ENCODE results near the gene ARF3. TPM values are rescaled to one million over a fixed set of nuclear protein-coding genes. Genes with fewer than 3 reads are reported as not detected.

The ARF3 gene
- total and polyA plus RNA-seq, 9 of the 15 experiments (the other 6 are each of a cell fraction or from before 2014, with no cell fraction given) = 5.9 to 170 (median 64.4) TPM

DNA sequence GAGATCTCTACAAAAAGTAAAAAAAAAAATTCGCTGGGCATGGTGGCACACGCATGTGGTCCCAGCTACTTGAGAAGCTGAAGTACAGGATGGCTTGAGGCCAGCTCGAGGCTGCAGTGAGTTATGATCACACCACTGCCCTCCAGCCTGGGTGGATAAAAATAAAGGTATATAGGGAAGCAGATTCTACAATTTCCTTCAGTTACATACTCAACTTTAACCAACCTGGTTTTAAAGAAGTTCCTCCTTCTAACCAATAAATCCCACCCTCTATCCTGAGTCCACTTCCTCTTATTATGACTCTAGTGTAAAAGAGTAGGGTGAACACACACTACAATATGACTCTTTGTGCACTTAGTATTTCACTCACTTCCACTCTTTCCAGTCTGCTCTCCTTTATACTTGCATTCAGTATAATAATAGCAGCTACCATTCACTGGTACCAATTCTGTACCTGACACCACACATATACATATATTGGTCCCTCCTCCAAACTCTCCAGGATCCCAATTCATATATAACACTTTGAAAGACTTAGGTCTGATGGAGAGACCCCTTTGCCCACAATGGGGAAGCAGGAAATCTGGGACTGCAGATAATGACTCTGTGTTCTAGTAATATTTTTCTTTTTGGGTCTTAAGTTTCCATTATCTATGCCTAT is 2.3 kb downstream of the ARF3 start (continued):
- TF ChIP-seq RBBP5 (IDR thresholded peaks at IDR 0.05; ENCODE audit: borderline replicate concordance, insufficient read depth, low read length, poor library complexity, severe bottlenecking) (no peak), NONO (IDR thresholded peaks at IDR 0.05; ENCODE audit: low read depth in 2 of 2, low read length in 1 of 2) (no peak)

DNA sequence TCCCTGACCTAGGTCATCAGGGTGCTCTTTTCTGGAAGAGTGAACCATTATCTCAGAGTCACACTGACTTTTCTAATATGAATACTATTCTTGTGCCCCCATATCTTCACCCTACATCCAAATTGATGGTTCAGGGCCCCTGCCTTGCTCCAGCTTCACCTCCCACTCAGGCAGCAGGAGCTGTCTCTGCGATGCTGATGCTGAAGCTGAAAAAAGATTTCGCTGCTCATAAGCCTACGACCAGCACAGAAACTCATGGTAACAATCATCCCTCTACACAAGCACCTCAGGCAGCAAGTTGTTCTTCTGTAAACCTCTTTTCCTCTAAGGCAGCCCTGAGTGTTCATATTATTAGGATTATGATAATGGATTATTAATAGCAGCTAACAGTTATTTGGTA is 3.2 kb downstream of the ARF3 start:
- Histone ChIP-seq H3K9me3 (replicated peaks; ENCODE audit: control insufficient read depth, insufficient read depth, low read depth, low read length) (no peaks in the 10 kb centered on the region), H3K9me1 (ENCODE audit: control insufficient read depth, insufficient read depth, low read length) (peaks cover 4% of the 10 kb centered on the region), H3K36me3 (ENCODE audit: control insufficient read depth, insufficient read depth, low read length) (peaks cover 51% of the 10 kb centered on the region), H3K27me3 (ENCODE audit: control insufficient read depth in 2 of 2, insufficient read depth in 2 of 2, low read length in 2 of 2) (no peaks in the 10 kb centered on the region), H4K20me1 (replicated peaks; ENCODE audit: control insufficient read depth, insufficient read depth, low read length) (peaks cover 6% of the 10 kb centered on the region; the same call in 1 of the 2 replicates), H3K4me3 (no peak overlapping the region), H2AFZ (ENCODE audit: low read depth, low read length) (no peak overlapping the region), H3K4me1 (replicated peaks in 1 of 2; ENCODE audit: control insufficient read depth in 2 of 2, insufficient read depth in 2 of 2, low read length in 2 of 2) (peaks cover 12 to 21% of the 10 kb centered on the region in 2 experiments; a peak in 4 of 5 replicates), H3K27ac (ENCODE audit: extremely low read depth, low read depth, low read length) (no peak overlapping the region), H3K4me2 (ENCODE audit: insufficient read depth, low read length) (no peak overlapping the region), H3K79me2 (ENCODE audit: control insufficient read depth, insufficient read depth, low read length) (peaks cover 66% of the 10 kb centered on the region), H3K9ac (ENCODE audit: insufficient read depth in 1 of 2, low read depth in 2 of 2, low read length in 2 of 2) (no peak overlapping the region)
- POLR2A ChIA-PET = interaction anchor here (0.6 kb wide), 1 partner anchor 64 kb away, joined by 3 read pairs; no protein-coding TSS in a partner anchor
- DNase-seq (ENCODE audit: extremely low read depth in 1 of 4, low spot score in 3 of 4) = no peak
- 88% methylated on average over 3 of the region's 3 CpGs for WGBS (ENCODE audit: insufficient coverage, low coverage, missing lambda C conversion rate)
- intact Hi-C loops (cut with micrococcal nuclease) (no loop called here), in situ Hi-C loops (cut with MboI) (no loop called here)
- CTCF ChIA-PET (ENCODE audit: low intra/inter-chr PET ratio) = no interaction called here
- BruUV-seq (replicated peaks) = no TSS peak
- no peak for FAIRE-seq
- ATAC-seq = no peak
- TF ChIP-seq NELFE (IDR thresholded peaks at IDR 0.05; ENCODE audit: insufficient read depth, insufficient read length) = no peak
- no peak for TF ChIP-seq MAFF (IDR thresholded peaks at IDR 0.05; ENCODE audit: low read length)
- no peak for TF ChIP-seq SMARCC2 (IDR thresholded peaks at IDR 0.05; ENCODE audit: low read depth)
- TF ChIP-seq, protein P1, sequence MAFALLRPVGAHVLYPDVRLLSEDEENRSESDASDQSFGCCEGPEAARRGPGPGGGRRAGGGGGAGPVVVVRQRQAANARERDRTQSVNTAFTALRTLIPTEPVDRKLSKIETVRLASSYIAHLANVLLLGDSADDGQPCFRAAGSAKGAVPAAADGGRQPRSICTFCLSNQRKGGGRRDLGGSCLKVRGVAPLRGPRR (CRISPR knock-in tag; IDR thresholded peaks at IDR 0.05) = no peak
- no peak for TF ChIP-seq RBM14 (IDR thresholded peaks at IDR 0.05; ENCODE audit: borderline replicate concordance, insufficient read depth, low read depth, low read length)
- no peak for TF ChIP-seq ZNF134 (CRISPR knock-in tag; conservative IDR thresholded peaks at IDR 0.05)
- TF ChIP-seq, protein P2, sequence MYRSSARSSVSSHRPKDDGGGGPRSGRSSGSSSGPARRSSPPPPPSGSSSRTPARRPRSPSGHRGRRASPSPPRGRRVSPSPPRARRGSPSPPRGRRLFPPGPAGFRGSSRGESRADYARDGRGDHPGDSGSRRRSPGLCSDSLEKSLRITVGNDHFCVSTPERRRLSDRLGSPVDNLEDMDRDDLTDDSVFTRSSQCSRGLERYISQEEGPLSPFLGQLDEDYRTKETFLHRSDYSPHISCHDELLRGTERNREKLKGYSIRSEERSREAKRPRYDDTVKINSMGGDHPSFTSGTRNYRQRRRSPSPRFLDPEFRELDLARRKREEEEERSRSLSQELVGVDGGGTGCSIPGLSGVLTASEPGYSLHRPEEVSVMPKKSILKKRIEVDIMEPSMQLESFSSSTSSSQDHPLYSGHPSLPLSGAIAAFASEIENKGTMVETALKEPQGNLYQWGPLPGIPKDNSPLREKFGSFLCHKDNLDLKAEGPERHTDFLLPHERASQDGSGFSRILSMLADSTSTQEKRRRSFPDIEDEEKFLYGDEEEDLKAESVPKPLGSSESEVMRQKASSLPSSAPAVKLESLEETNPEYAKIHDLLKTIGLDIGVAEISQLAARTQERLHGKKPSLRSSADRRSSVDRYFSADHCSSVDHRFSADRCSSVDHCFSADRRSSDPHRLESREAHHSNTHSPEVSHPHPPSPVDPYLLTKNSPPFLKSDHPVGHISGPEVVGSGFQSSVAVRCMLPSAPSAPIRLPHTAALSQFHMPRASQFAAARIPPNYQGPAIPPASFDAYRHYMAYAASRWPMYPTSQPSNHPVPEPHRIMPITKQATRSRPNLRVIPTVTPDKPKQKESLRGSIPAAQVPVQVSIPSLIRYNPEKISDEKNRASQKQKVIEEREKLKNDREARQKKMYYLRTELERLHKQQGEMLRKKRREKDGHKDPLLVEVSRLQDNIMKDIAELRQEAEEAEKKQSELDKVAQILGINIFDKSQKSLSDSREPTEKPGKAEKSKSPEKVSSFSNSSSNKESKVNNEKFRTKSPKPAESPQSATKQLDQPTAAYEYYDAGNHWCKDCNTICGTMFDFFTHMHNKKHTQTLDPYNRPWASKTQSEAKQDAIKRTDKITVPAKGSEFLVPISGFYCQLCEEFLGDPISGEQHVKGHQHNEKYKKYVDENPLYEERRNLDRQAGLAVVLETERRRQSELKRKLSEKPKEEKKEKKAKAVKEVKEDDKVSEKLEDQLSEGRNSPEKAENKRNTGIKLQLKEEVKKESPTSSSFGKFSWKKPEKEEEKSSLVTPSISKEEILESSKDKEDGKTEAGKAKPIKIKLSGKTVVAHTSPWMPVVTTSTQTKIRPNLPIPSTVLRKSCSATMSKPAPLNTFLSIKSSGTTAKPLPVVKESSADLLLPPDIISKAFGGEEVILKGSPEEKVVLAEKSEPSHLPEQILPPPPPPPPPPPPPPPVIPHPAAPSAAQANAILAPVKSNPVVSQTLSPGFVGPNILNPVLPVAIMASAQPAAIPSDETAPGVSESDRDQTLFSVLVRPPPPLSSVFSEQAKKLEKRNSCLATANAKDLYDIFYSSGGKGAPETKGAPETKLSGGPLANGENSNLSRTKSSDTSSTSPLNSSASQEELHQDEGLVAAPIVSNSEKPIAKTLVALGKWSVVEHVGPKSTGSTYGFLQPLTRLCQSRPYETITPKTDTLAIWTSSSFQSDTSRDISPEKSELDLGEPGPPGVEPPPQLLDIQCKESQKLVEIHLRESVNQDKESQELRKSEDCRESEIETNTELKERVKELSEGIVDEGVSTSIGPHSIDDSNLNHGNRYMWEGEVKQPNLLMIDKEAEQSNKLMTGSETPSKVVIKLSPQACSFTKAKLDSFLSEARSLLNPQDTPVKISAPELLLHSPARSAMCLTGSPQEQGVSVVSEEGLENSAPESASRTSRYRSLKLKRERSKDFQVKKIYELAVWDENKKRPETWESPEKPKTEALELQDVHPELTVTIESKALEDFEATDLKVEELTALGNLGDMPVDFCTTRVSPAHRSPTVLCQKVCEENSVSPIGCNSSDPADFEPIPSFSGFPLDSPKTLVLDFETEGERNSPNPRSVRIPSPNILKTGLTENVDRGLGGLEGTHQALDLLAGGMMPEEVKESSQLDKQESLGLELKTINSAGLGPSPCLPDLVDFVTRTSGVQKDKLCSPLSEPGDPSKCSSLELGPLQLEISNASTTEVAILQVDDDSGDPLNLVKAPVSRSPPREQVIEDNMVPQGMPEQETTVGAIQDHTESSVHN (IDR thresholded peaks at IDR 0.05; ENCODE audit: borderline replicate concordance in 1 of 2, low read depth in 1 of 2) = no peak

Measured in K562 (cell line).